H9 (cell line): Measurements from ENCODE around the gene STAMBP. TPM values are rescaled to one million over a fixed set of nuclear protein-coding genes. Genes with fewer than 3 reads are reported as not detected.

Source experiments
- DNase-seq: peaks from one replicate; pipeline ENCODE4 v3.0.0-alpha.2; 2017
- H2AFZ ChIP-seq: one replicate; pipeline ENCODE4 v1.6.1; 2013; ENCODE audit warnings: mild to moderate bottlenecking, low read length, control low read depth, moderate library complexity
- H2AK5ac ChIP-seq: 2 replicates; pipeline ENCODE4 v1.6.1; 2013; ENCODE audit warnings: low read length, control low read depth, mixed read lengths; ENCODE audit not compliant: insufficient read length
- H2BK120ac ChIP-seq: one replicate; pipeline ENCODE4 v1.6.1; 2013; ENCODE audit warnings: low read depth, mild to moderate bottlenecking, low read length, control low read depth, inconsistent platforms; ENCODE audit not compliant: poor library complexity, severe bottlenecking
- H2BK12ac ChIP-seq: 2 replicates; pipeline ENCODE4 v1.6.1; 2013; ENCODE audit warnings: low read length, control low read depth, mixed read lengths, low read depth; ENCODE audit not compliant: insufficient read length
- H2BK15ac ChIP-seq: 2 replicates; pipeline ENCODE4 v1.6.1; 2013; ENCODE audit warnings: low read depth, low read length, control low read depth
- H2BK20ac ChIP-seq: one replicate; pipeline ENCODE4 v1.6.1; 2013; ENCODE audit warnings: low read depth, mild to moderate bottlenecking, low read length, control low read depth, inconsistent platforms; ENCODE audit not compliant: poor library complexity, severe bottlenecking
- H2BK5ac ChIP-seq: 2 replicates; pipeline ENCODE4 v1.6.1; 2013; ENCODE audit warnings: low read length, control low read depth, mixed read lengths; ENCODE audit not compliant: insufficient read length
- H3K14ac ChIP-seq: 2 replicates; pipeline ENCODE4 v1.6.1; 2013; ENCODE audit warnings: low read length, control low read depth; ENCODE audit not compliant: insufficient read depth
- H3K18ac ChIP-seq: 2 replicates; pipeline ENCODE4 v1.6.1; 2013; ENCODE audit warnings: low read depth, mild to moderate bottlenecking, mixed read lengths, low read length, control low read depth; ENCODE audit not compliant: insufficient read length
- H3K23ac ChIP-seq: 2 replicates; pipeline ENCODE4 v1.6.1; 2013; ENCODE audit warnings: low read length, control low read depth, mixed read lengths, low read depth; ENCODE audit not compliant: insufficient read length
- H3K23me2 ChIP-seq: 2 replicates; pipeline ENCODE4 v1.6.1; 2013; ENCODE audit warnings: low read depth, mild to moderate bottlenecking, mixed read lengths, low read length, control low read depth; ENCODE audit not compliant: insufficient read length, poor library complexity, severe bottlenecking
- H3K27ac ChIP-seq: 2 replicates; pipeline ENCODE4 v1.5.1; 2013; ENCODE audit warnings: low read length, control low read depth, mixed read lengths, low read depth; ENCODE audit not compliant: insufficient read length
- H3K27me3 ChIP-seq: 2 replicates; pipeline ENCODE4 v1.6.1; 2013; ENCODE audit warnings: low read length, control low read depth, inconsistent platforms; ENCODE audit not compliant: insufficient read depth
- H3K4ac ChIP-seq: 2 replicates; pipeline ENCODE4 v1.6.1; 2013; ENCODE audit warnings: low read depth, mild to moderate bottlenecking, control low read depth, inconsistent platforms, low read length, moderate library complexity
- H3K4me1 ChIP-seq: 2 replicates; pipeline ENCODE4 v1.6.1; 2013; ENCODE audit warnings: low read length, control low read depth, inconsistent platforms; ENCODE audit not compliant: insufficient read depth
- H3K4me2 ChIP-seq: 2 replicates; pipeline ENCODE4 v1.6.1; 2013; ENCODE audit warnings: low read length, control low read depth, mixed read lengths; ENCODE audit not compliant: insufficient read length, insufficient read depth
- H3K56ac ChIP-seq: 2 replicates; pipeline ENCODE4 v1.6.1; 2013; ENCODE audit warnings: low read depth, mild to moderate bottlenecking, mixed read lengths, low read length, control low read depth; ENCODE audit not compliant: insufficient read length
- H3K79me1 ChIP-seq: 2 replicates; pipeline ENCODE4 v1.6.1; 2013; ENCODE audit warnings: low read depth, mild to moderate bottlenecking, moderate library complexity, low read length, control low read depth, inconsistent platforms; ENCODE audit not compliant: insufficient read depth, poor library complexity, severe bottlenecking
- H3K79me2 ChIP-seq: 2 replicates; pipeline ENCODE4 v1.6.1; 2013; ENCODE audit warnings: low read length, control low read depth, inconsistent platforms; ENCODE audit not compliant: insufficient read depth
- H3K9ac ChIP-seq: 2 replicates; pipeline ENCODE4 v1.6.1; 2013; ENCODE audit warnings: low read length, control low read depth, mixed read lengths; ENCODE audit not compliant: insufficient read length; ENCODE audit errors: extremely low read depth
- H3K9me3 ChIP-seq: one replicate; pipeline ENCODE4 v1.6.1; 2013; ENCODE audit warnings: low read depth, low read length, inconsistent platforms; ENCODE audit not compliant: control insufficient read depth
- H3T11ph ChIP-seq: one replicate; pipeline ENCODE4 v1.6.1; 2013; ENCODE audit warnings: mild to moderate bottlenecking, low read length, control low read depth, inconsistent platforms
- H4K20me1 ChIP-seq: one replicate; pipeline ENCODE4 v1.6.1; 2013; ENCODE audit not compliant: control insufficient read depth, insufficient read length, insufficient read depth
- H4K5ac ChIP-seq: 2 replicates; pipeline ENCODE4 v1.6.1; 2013; ENCODE audit warnings: low read depth, mild to moderate bottlenecking, mixed read lengths, low read length, control low read depth; ENCODE audit not compliant: insufficient read length
- H4K8ac ChIP-seq: replicated peaks from 2 replicates; pipeline ENCODE4 v1.6.1; 2013; ENCODE audit warnings: low read length, control low read depth, mixed read lengths, low read depth; ENCODE audit not compliant: insufficient read length
- H4K91ac ChIP-seq: 2 replicates; pipeline ENCODE4 v1.6.1; 2013; ENCODE audit warnings: low read depth, mild to moderate bottlenecking, moderate library complexity, mixed read lengths, low read length, control low read depth; ENCODE audit not compliant: insufficient read length
- H3K27ac Mint-ChIP-seq, 3 experiments: 2 replicates in 2 of 3; 3 replicates in 1 of 3; pipeline ENCODE4 v1.8.0; 2020 to 2021; ENCODE audit warnings: mixed read lengths in 3 of 3, mild to moderate bottlenecking in 1 of 3, moderate library complexity in 1 of 3
- H3K27me3 Mint-ChIP-seq: 2 replicates; pipeline ENCODE4 v1.8.0; 2021; ENCODE audit warnings: low read depth, mild to moderate bottlenecking, moderate library complexity, mixed read lengths
- H3K36me3 Mint-ChIP-seq, 3 experiments: 2 replicates in 2 of 3; 3 replicates in 1 of 3; pipeline ENCODE4 v1.8.0; 2020 to 2021; ENCODE audit warnings: low read depth in 3 of 3, mixed read lengths in 3 of 3; ENCODE audit not compliant: insufficient read depth in 1 of 3
- H3K4me1 Mint-ChIP-seq, 2 experiments: 2 replicates each; pipeline ENCODE4 v1.8.0; 2020; ENCODE audit warnings: mixed read lengths in 2 of 2
- H3K4me3 Mint-ChIP-seq, 2 experiments: 2 replicates in 1 of 2; 3 replicates in 1 of 2; pipeline ENCODE4 v1.8.0; 2020 to 2021; ENCODE audit warnings: mild to moderate bottlenecking in 2 of 2, mixed read lengths in 2 of 2, moderate library complexity in 1 of 2
- H3K9me3 Mint-ChIP-seq, 2 experiments: 2 replicates in 1 of 2; 3 replicates in 1 of 2; pipeline ENCODE4 v1.8.0; 2020; ENCODE audit warnings: mild to moderate bottlenecking in 2 of 2, mixed read lengths in 2 of 2, moderate library complexity in 1 of 2
- CTCF ChIP-seq: fragments of 200-600 bp; sonication (generic); conservative IDR thresholded peaks from 3 replicates; pipeline ENCODE4 v1.8.0; 2021; ENCODE audit warnings: antibody characterized with exemption, mild to moderate bottlenecking
- WGBS: extraction: QIAGEN DNeasy Blood & Tissue Kit; methylation state at CpG from one replicate; pipeline ENCODE4 v1.1.7; 2013; ENCODE audit warnings: missing lambda C conversion rate, low lambda C conversion rate, mixed read lengths; ENCODE audit not compliant: insufficient read length; ENCODE audit errors: extremely low coverage; 5-methylcytosine and 5-hydroxymethylcytosine counted together
- total RNA-seq: library from RNA; stranded (reverse); gene quantifications from 2 replicates; pipeline ENCODE4 v1.2.1, GENCODE V29; 2021

STAMBP gene
- total RNA-seq, 1 experiment from 2014 or later: 45.5 TPM

- H2AFZ ChIP-seq: no peak overlapping the region
- no peak overlapping the region for H3K4me2 ChIP-seq
- H3K4me3 Mint-ChIP-seq: no peak overlapping the region
- no peaks in the 10 kb centered on the region for H3K23me2 ChIP-seq
- H4K5ac ChIP-seq: no peak overlapping the region
- no peak overlapping the region for H2BK120ac ChIP-seq
- no peaks in the 10 kb centered on the region for H3K4me1 ChIP-seq
- H3K9me3 ChIP-seq: no peaks in the 10 kb centered on the region
- no CpG with 5 or more reads among the region's 17 CpGs for whole genome bisulfite sequencing
- no peak overlapping the region for H2BK12ac ChIP-seq
- H3K14ac ChIP-seq: no peak overlapping the region
- H3K27ac ChIP-seq: no peak overlapping the region
- H3K36me3 Mint-ChIP-seq: peaks cover 21 to 42% (median 28%) of the 10 kb centered on the region in 3 experiments
- no peak overlapping the region for H2BK15ac ChIP-seq
- H3K27me3 Mint-ChIP-seq: no peaks in the 10 kb centered on the region
- no peak overlapping the region for H2BK20ac ChIP-seq
- no peaks in the 10 kb centered on the region; the same call in 1 of the 2 replicates for H3K79me2 ChIP-seq
- no peak overlapping the region for H3K4ac ChIP-seq
- no peak overlapping the region for H3K23ac ChIP-seq
- TF ChIP-seq CTCF: no peak
- no peaks in the 10 kb centered on the region for H3K79me1 ChIP-seq
- H4K91ac ChIP-seq: no peak overlapping the region
- H2BK5ac ChIP-seq: no peak overlapping the region
- 0 out of 4 replicates have a peak, but pooled peaks cover 0 to 2% of the 10 kb centered on the region in 2 experiments for H3K4me1 Mint-ChIP-seq
- DNase-seq: no peak
- H3K27me3 ChIP-seq: no peaks in the 10 kb centered on the region; the same call in 1 of the 2 replicates
- no peak overlapping the region for H2AK5ac ChIP-seq
- no peak overlapping the region for H3K56ac ChIP-seq
- no peak overlapping the region for H3T11ph ChIP-seq
- no peak overlapping the region for H4K8ac ChIP-seq
- H3K9ac ChIP-seq: no peak overlapping the region
- H4K20me1 ChIP-seq: no peaks in the 10 kb centered on the region
- no peaks in the 10 kb centered on the region for H3K9me3 Mint-ChIP-seq
- H3K18ac ChIP-seq: no peak overlapping the region
- H3K27ac Mint-ChIP-seq: no peak overlapping the region
Observed at GRCh38 chr2:73836141-73836943, 7.6 kb downstream of the STAMBP start.
